GM12878 (cell line): ENCODE measurements around the gene TRIP12. TPM values are rescaled to one million over a fixed set of nuclear protein-coding genes. Genes with fewer than 3 reads are reported as not detected.

ENCODE experiments used
- ATAC-seq: fragments of 200-7000 bp; cut with Tn5 transposase; 3 replicates; pipeline ENCODE4 v1.9.1; 2020; ENCODE audit warnings: mild to moderate bottlenecking, moderate library complexity
- BruUV-seq: library from RNA; stranded (reverse); fragments of 400-500 nt; replicated peaks from 2 replicates; lab custom pipeline; 2021; lab: Mats Ljungman, UMichigan
- CTCF ChIA-PET: fragments of 300-600 bp; sonication (Branson Sonifier 250); formaldehyde crosslinking; extraction: SDS; loops from one replicate; lab custom pipeline; 2021; ENCODE audit warnings: inconsistent platforms; lab: Yijun Ruan, JAX
- POLR2A ChIA-PET: fragments of 350-600 bp; formaldehyde crosslinking; extraction: SDS; loops from one replicate; lab custom pipeline; 2021; ENCODE audit warnings: inconsistent platforms; lab: Charles Lee
- RAD21 ChIA-PET: fragments of 300-600 bp; sonication (Branson Sonifier 250); formaldehyde crosslinking; loops from one replicate; lab custom pipeline; 2023; ENCODE audit warnings: antibody characterized with exemption; ENCODE audit not compliant: unreplicated experiment; lab: Charles Lee
- SMC1A ChIA-PET: fragments of 300-600 bp; sonication (Branson Sonifier 250); formaldehyde crosslinking; loops from one replicate; lab custom pipeline; 2023; ENCODE audit not compliant: unreplicated experiment, uncharacterized antibody; lab: Charles Lee
- DNase-seq: peaks from one replicate; pipeline ENCODE4 v3.0.0-alpha.2; 2011; ENCODE audit warnings: low read depth, low spot score
- FAIRE-seq: peaks from 3 replicates; lab custom pipeline; 2011; peaks lifted over from hg19 to GRCh38; lab: Jason Lieb, UNC
- H2AFZ ChIP-seq: 2 replicates; pipeline ENCODE4 v1.6.0; 2011; ENCODE audit warnings: low read depth, low read length, control low read depth; ENCODE audit not compliant: control insufficient read depth
- H3K27ac ChIP-seq: 2 replicates; pipeline ENCODE4 v1.5.1; 2011; ENCODE audit warnings: control low read depth; ENCODE audit not compliant: control insufficient read depth, insufficient read depth
- H3K27me3 ChIP-seq, 2 experiments: replicated peaks in 1 of 2; 2 replicates each; pipeline versions ENCODE4 v1.6.0 to v1.6.1; 2011; ENCODE audit warnings: low read length in 1 of 2; ENCODE audit not compliant: control insufficient read depth in 2 of 2, insufficient read depth in 2 of 2
- H3K36me3 ChIP-seq, 2 experiments: 2 replicates each; pipeline ENCODE4 v1.5.1; 2011; ENCODE audit warnings: low read length in 1 of 2; ENCODE audit not compliant: control insufficient read depth in 2 of 2, insufficient read depth in 2 of 2
- H3K4me1 ChIP-seq: 2 replicates; pipeline ENCODE4 v1.6.1; 2011; ENCODE audit warnings: mild to moderate bottlenecking, low read length, moderate library complexity, mixed read lengths; ENCODE audit not compliant: control insufficient read depth, insufficient read depth
- H3K4me2 ChIP-seq: 2 replicates; pipeline ENCODE4 v1.6.0; 2011; ENCODE audit warnings: control low read depth; ENCODE audit not compliant: control insufficient read depth, insufficient read depth
- H3K4me3 ChIP-seq: fragments of 200-600 bp; sonication (generic); 2 replicates; pipeline ENCODE4 v1.5.1; 2016
- H3K79me2 ChIP-seq: 2 replicates; pipeline ENCODE4 v1.6.0; 2011; ENCODE audit warnings: low read length; ENCODE audit not compliant: control insufficient read depth, insufficient read depth
- H3K9ac ChIP-seq: 2 replicates; pipeline ENCODE4 v1.8.0; 2011; ENCODE audit warnings: low read length, control low read depth, mixed read lengths; ENCODE audit not compliant: control insufficient read depth, insufficient read depth
- H3K9me3 ChIP-seq: replicated peaks from 3 replicates; pipeline ENCODE4 v1.5.1; 2011; ENCODE audit warnings: mild to moderate bottlenecking, low read length; ENCODE audit not compliant: control insufficient read depth, insufficient read depth
- H4K20me1 ChIP-seq: 2 replicates; pipeline ENCODE4 v1.6.0; 2011; ENCODE audit not compliant: control insufficient read depth, insufficient read depth
- ATF7 ChIP-seq: fragments of 450-650 bp; IDR thresholded peaks from 2 replicates; pipeline ENCODE4 v1.6.1; 2016; ENCODE audit warnings: low read depth, mild to moderate bottlenecking
- BCL11A ChIP-seq: IDR thresholded peaks from 2 replicates; pipeline ENCODE4 v1.6.1; 2011; ENCODE audit warnings: low read depth, low read length
- CEBPB ChIP-seq, 2 experiments: fragments of 150-350 bp in 1 of 2; IDR thresholded peaks; 2 replicates each; pipeline ENCODE4 v1.6.1; 2012 to 2014; ENCODE audit warnings: low read depth in 2 of 2, low read length in 2 of 2, borderline replicate concordance in 1 of 2, inconsistent platforms in 1 of 2
- CREB1 ChIP-seq: IDR thresholded peaks from 2 replicates; pipeline ENCODE4 v1.6.1; 2012; ENCODE audit warnings: low read depth, mild to moderate bottlenecking, inconsistent platforms
- EED ChIP-seq: sonication (generic); IDR thresholded peaks from 2 replicates; pipeline ENCODE4 v1.6.1; 2016; ENCODE audit warnings: antibody characterized with exemption, low read depth
- ELK1 ChIP-seq: IDR thresholded peaks from 2 replicates; pipeline ENCODE4 v1.6.1; 2012; ENCODE audit warnings: low read depth, low read length, improper control_type of control experiment
- GATAD2B ChIP-seq: fragments of 450-650 bp; conservative IDR thresholded peaks from 2 replicates; pipeline ENCODE4 v1.6.1; 2017; ENCODE audit warnings: low read depth, mild to moderate bottlenecking, moderate library complexity
- HCFC1 ChIP-seq: fragments of 150-350 bp; IDR thresholded peaks from 2 replicates; pipeline ENCODE4 v1.6.1; 2014; ENCODE audit warnings: low read length
- MEF2A ChIP-seq: IDR thresholded peaks from 2 replicates; pipeline ENCODE4 v1.6.1; 2011; ENCODE audit warnings: low read depth, mild to moderate bottlenecking, low read length, moderate library complexity; ENCODE audit not compliant: insufficient read depth
- NKRF ChIP-seq: fragments of 450-650 bp; conservative IDR thresholded peaks from 2 replicates; pipeline ENCODE4 v1.6.1; 2017; ENCODE audit warnings: mild to moderate bottlenecking, moderate library complexity
- PAX5 ChIP-seq: IDR thresholded peaks from 2 replicates; pipeline ENCODE4 v1.6.1; 2011; ENCODE audit warnings: low read depth, low read length, borderline replicate concordance
- RELA ChIP-seq: fragments of 450-650 bp; IDR thresholded peaks from 2 replicates; pipeline ENCODE4 v1.8.0; 2014; ENCODE audit warnings: borderline replicate concordance; ENCODE audit not compliant: partially characterized antibody
- RUNX3 ChIP-seq: IDR thresholded peaks from 2 replicates; pipeline ENCODE4 v1.6.1; 2012; ENCODE audit warnings: low read length, inconsistent platforms
- STAT1 ChIP-seq: fragments of 450-650 bp; conservative IDR thresholded peaks from 2 replicates; pipeline ENCODE4 v1.6.1; 2014; ENCODE audit warnings: antibody characterized with exemption, mild to moderate bottlenecking
- TCF12 ChIP-seq: IDR thresholded peaks from 2 replicates; pipeline ENCODE4 v1.6.1; 2011; ENCODE audit warnings: low read depth, mild to moderate bottlenecking, low read length
- TCF7 ChIP-seq: IDR thresholded peaks from 2 replicates; pipeline ENCODE4 v1.6.1; 2014; ENCODE audit warnings: antibody characterized with exemption, borderline replicate concordance
- WRNIP1 ChIP-seq: IDR thresholded peaks from 2 replicates; pipeline ENCODE4 v1.6.1; 2011; ENCODE audit warnings: low read depth, low read length, improper control_type of control experiment, borderline replicate concordance
- ZZZ3 ChIP-seq: IDR thresholded peaks from 2 replicates; pipeline ENCODE4 v1.6.1; 2011; ENCODE audit warnings: low read depth; ENCODE audit not compliant: control insufficient read depth, insufficient read length
- WGBS: methylation state at CpG from one replicate; pipeline ENCODE4 v1.1.6; 2016; ENCODE audit warnings: low lambda C conversion rate; ENCODE audit not compliant: insufficient replicate concordance, insufficient coverage; ENCODE audit errors: missing lambda C conversion rate; 5-methylcytosine and 5-hydroxymethylcytosine counted together
- in situ Hi-C: fragments of 300-500 bp; cut with MboI; formaldehyde crosslinking; loops from 9 replicates; pipeline ENCODE4 v1.14.3; 2018; ENCODE audit warnings: mixed read lengths
- intact Hi-C: fragments of 100-400 bp; cut with micrococcal nuclease; formaldehyde crosslinking; loops from one replicate; pipeline ENCODE4 v1.14.2; 2022; ENCODE audit not compliant: unreplicated experiment
- polyA plus RNA-seq, 11 experiments: library from polyadenylated mRNA; depleted of rRNA in 4 of 11; unstranded in 6 of 11; stranded (reverse) in 5 of 11; fragments of >200 nt; fragmentation: Nextera tagmentation in 4 of 11; fragmentation: Illumina TruSeq in 1 of 11; extraction: Ambion mirVana in 4 of 11; extraction: Trizol in 1 of 11; gene quantifications; 1 replicate in 1 of 11; 2 replicates in 10 of 11; pipeline versions ENCODE4 v1.2.1 to v1.2.3, GENCODE V29; 2011 to 2016; ENCODE audit warnings: inconsistent platforms in 2 of 11, missing spikeins in 2 of 11, low read depth in 1 of 11
- total RNA-seq, 4 experiments: library from RNA; depleted of rRNA in 3 of 4; stranded (reverse); fragments of >200 nt in 3 of 4; fragmentation: Illumina TruSeq in 1 of 4; extraction: Trizol in 1 of 4; gene quantifications; 2 replicates each; pipeline versions ENCODE4 v1.2.1 to v1.2.3, GENCODE V29; 2013 to 2021
- TF ChIP-seq, protein P1 (sequence below), 3 experiments: IDR thresholded peaks in 2 of 3; conservative IDR thresholded peaks in 1 of 3; 2 replicates each; pipeline ENCODE4 v1.5.1; 2011; ENCODE audit warnings: low read depth in 3 of 3, low read length in 3 of 3, mild to moderate bottlenecking in 3 of 3, control low read depth in 2 of 3, moderate library complexity in 2 of 3, inconsistent platforms in 1 of 3, mixed read lengths in 1 of 3; ENCODE audit not compliant: control insufficient read depth in 2 of 3, insufficient read depth in 1 of 3; ENCODE audit errors: extremely low read depth in 1 of 3

Gene TRIP12
- total and polyA plus RNA-seq, 10 of the 15 experiments (the other 5 are each of a cell fraction or from before 2014, with no cell fraction given) = 23.1 to 207 (median 97.0) TPM

DNA sequence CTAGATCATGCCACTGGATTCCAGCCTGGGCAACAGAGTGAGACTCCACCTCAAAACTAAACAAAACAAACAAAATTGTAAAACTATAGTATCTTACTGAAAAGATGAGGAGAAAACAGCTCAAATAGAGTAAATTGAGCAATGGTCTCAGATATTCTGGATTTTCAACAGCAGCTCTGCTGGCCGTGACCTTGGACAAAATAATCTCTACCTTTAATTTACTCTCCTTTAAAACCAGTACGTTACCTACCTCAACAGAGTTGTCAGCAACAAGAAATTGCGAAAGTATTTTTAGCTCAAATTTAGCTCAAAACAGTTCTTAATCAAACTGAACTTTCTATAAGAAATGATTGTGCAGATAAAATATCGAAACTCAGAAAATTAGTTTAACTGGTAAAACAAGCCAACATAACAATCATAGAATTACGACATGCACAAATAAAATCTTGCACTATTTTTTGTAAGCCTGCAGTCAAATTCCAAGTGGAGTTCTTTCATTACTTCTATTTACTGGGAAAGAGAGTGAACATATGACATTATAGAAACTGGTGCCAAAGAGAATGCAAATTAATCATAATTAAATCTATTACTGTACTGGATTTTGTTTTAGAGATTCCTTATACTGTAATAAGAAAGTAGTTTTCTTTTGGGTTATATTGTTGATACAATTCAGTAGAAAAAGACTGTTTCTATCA lies 40.8 kb downstream of the TRIP12 start:
- H3K36me3 ChIP-seq = peaks cover 2 to 26% of the 10 kb centered on the region in 2 experiments
- in situ Hi-C loops (no loop called here), intact Hi-C loops (no loop called here)
- no peaks in the 10 kb centered on the region for H4K20me1 ChIP-seq
- peaks cover 7% of the 10 kb centered on the region; the same call in 1 of the 2 replicates for H3K4me1 ChIP-seq
- no peak overlapping the region for H3K9ac ChIP-seq
- ChIA-PET POLR2A (no interaction called here), SMC1A (no interaction called here), CTCF (no interaction called here), RAD21 (no interaction called here)
- H3K27me3 ChIP-seq = no peaks in the 10 kb centered on the region
- DNase-seq = no peak
- H3K9me3 ChIP-seq = no peaks in the 10 kb centered on the region
- H3K4me2 ChIP-seq = no peak overlapping the region
- FAIRE-seq = no peak
- BruUV-seq = no TSS peak
- H3K4me3 ChIP-seq = no peak overlapping the region
- H3K79me2 ChIP-seq = peaks cover 40% of the 10 kb centered on the region
- TF ChIP-seq HCFC1 (no peak), PAX5 (no peak), NKRF (no peak), TCF12 (no peak), MEF2A (no peak), CEBPB (IDR thresholded peaks at IDR 0.05; ENCODE audit: borderline replicate concordance in 1 of 2, low read depth in 2 of 2, low read length in 2 of 2) (no peak), STAT1 (no peak), GATAD2B (no peak), CREB1 (no peak), ATF7 (no peak), RUNX3 (no peak), EED (no peak), ZZZ3 (no peak), RELA (no peak), WRNIP1 (no peak), BCL11A (no peak), TCF7 (no peak), ELK1 (no peak)
- TF ChIP-seq, protein P1, sequence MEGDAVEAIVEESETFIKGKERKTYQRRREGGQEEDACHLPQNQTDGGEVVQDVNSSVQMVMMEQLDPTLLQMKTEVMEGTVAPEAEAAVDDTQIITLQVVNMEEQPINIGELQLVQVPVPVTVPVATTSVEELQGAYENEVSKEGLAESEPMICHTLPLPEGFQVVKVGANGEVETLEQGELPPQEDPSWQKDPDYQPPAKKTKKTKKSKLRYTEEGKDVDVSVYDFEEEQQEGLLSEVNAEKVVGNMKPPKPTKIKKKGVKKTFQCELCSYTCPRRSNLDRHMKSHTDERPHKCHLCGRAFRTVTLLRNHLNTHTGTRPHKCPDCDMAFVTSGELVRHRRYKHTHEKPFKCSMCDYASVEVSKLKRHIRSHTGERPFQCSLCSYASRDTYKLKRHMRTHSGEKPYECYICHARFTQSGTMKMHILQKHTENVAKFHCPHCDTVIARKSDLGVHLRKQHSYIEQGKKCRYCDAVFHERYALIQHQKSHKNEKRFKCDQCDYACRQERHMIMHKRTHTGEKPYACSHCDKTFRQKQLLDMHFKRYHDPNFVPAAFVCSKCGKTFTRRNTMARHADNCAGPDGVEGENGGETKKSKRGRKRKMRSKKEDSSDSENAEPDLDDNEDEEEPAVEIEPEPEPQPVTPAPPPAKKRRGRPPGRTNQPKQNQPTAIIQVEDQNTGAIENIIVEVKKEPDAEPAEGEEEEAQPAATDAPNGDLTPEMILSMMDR (IDR thresholded peaks at IDR 0.05 in 2 of 3, conservative IDR thresholded peaks at IDR 0.05 in 1 of 3; ENCODE audit: control insufficient read depth in 2 of 3, extremely low read depth in 1 of 3, insufficient read depth in 1 of 3, low read depth in 3 of 3, low read length in 3 of 3) = no peak
- WGBS = 97% methylated on average over 5 of the region's 5 CpGs
- no peak overlapping the region for H3K27ac ChIP-seq
- no peak for ATAC-seq
- H2AFZ ChIP-seq = no peak overlapping the region
